Esophagus squamous epithelium (tissue), 4 donors: Measurements from ENCODE around the gene ZNF555.

Experiments
- CTCF ChIP-seq, 6 experiments: fragments of 450-650 bp in 4 of 6; fragments of 200-600 bp in 2 of 6; sonication (generic) in 2 of 6; IDR thresholded peaks; one replicate each; pipeline ENCODE4 v1.5.1; 2016 to 2019; ENCODE audit warnings: antibody characterized with exemption in 6 of 6, mild to moderate bottlenecking in 4 of 6, moderate library complexity in 4 of 6
- POLR2A ChIP-seq, 4 donors: fragments of 450-650 bp; IDR thresholded peaks; one replicate each; pipeline ENCODE4 v1.6.1; 2017; ENCODE audit warnings: antibody characterized with exemption in 4 of 4, mild to moderate bottlenecking in 4 of 4, moderate library complexity in 3 of 4

- TF ChIP-seq CTCF (IDR thresholded peaks at IDR 0.05) (no peak), POLR2A (IDR thresholded peaks at IDR 0.05) (no peak)
Observed at GRCh38 chr19:2877398-2878331, 36.4 kb downstream of the ZNF555 start.
